Kidney (tissue), 14 donors: Measurements from ENCODE around the gene GPRIN3. TPM values are rescaled to one million over a fixed set of nuclear protein-coding genes. Genes with fewer than 3 reads are reported as not detected.

Experiments used
- DNase-seq, 5 donors: peaks; one replicate each; pipeline ENCODE4 v3.0.0-alpha.2; 2013 to 2020
- FAIRE-seq: peaks from 2 replicates; lab custom pipeline; 2012; peaks lifted over from hg19 to GRCh38; lab: Jason Lieb, UNC
- H3K27ac ChIP-seq, 2 donors: one replicate each; pipeline ENCODE4 v1.7.0; 2013; ENCODE audit warnings: low read depth in 2 of 2, low read length in 2 of 2, inconsistent platforms in 1 of 2
- H3K27me3 ChIP-seq: one replicate; pipeline ENCODE4 v1.7.1; 2013; ENCODE audit warnings: low read length, inconsistent platforms; ENCODE audit not compliant: control insufficient read depth, insufficient read depth
- H3K36me3 ChIP-seq, 3 donors: one replicate each; pipeline versions ENCODE4 v1.7.0 to v1.7.1; 2013; ENCODE audit warnings: low read length in 3 of 3, control low read depth in 1 of 3, inconsistent platforms in 1 of 3; ENCODE audit not compliant: insufficient read depth in 3 of 3, control insufficient read depth in 2 of 3
- H3K4me1 ChIP-seq, 3 donors: one replicate each; pipeline versions ENCODE4 v1.7.0 to v1.7.1; 2013; ENCODE audit warnings: low read length in 3 of 3, inconsistent platforms in 1 of 3, low read depth in 1 of 3; ENCODE audit not compliant: control insufficient read depth in 2 of 3, insufficient read depth in 2 of 3
- H3K4me3 ChIP-seq, 3 donors: one replicate each; pipeline versions ENCODE4 v1.7.0 to v1.8.1; 2013; ENCODE audit warnings: low read length in 3 of 3, control low read depth in 1 of 3, inconsistent platforms in 1 of 3
- H3K9ac ChIP-seq, 3 donors: one replicate each; pipeline versions ENCODE4 v1.7.0 to v1.7.1; 2013; ENCODE audit warnings: low read length in 3 of 3, control low read depth in 1 of 3, inconsistent platforms in 1 of 3
- H3K9me3 ChIP-seq, 3 donors: one replicate each; pipeline versions ENCODE4 v1.7.0 to v1.7.1; 2013; ENCODE audit warnings: low read length in 3 of 3, control low read depth in 1 of 3, inconsistent platforms in 1 of 3; ENCODE audit not compliant: control insufficient read depth in 2 of 3, insufficient read depth in 1 of 3
- CTCF ChIP-seq: IDR thresholded peaks from 3 replicates; pipeline ENCODE4 v1.5.1; 2012; ENCODE audit warnings: mild to moderate bottlenecking, moderate library complexity, borderline replicate concordance; ENCODE audit not compliant: insufficient read depth; ENCODE audit errors: extremely low read depth
- intact Hi-C: fragments of 100-400 bp; cut with DNase I; formaldehyde crosslinking; loops from one replicate; pipeline ENCODE4 v1.11.1; 2022
- polyA plus RNA-seq: library from polyadenylated mRNA; stranded (reverse); fragments of 350-450 nt; fragmentation: Illumina TruSeq; extraction: RNeasy Lipid Tissue Mini Kit (QIAGEN cat#74804); gene quantifications from one replicate; pipeline ENCODE4 v1.2.3, GENCODE V29; 2014; ENCODE audit warnings: low read depth, low replicate concordance; ENCODE audit not compliant: insufficient read depth
- total RNA-seq: library from RNA; stranded (reverse); fragmentation: NEBNext Ultra II Directional; extraction: Animal tissue kit (Norgen Biotek cat#: 25700); gene quantifications from one replicate; pipeline ENCODE4 v1.2.1, GENCODE V29; 2021
- donor health status: control.
- donor health status: control.
- donor health status: control.
- donor health status: control.
- donor health status: control.
- donor health status: DM: yes; HTN: yes; CAD: no.
- donor health status: Normal renal cell carcinoma (clear cell type).

The GPRIN3 gene
- total and polyA plus RNA-seq, 2 donors from 2014 or later, result 2.2 to 15.2 TPM

GRCh38 chr4:89331686-89332544 is 24.3 kb upstream of the GPRIN3 start:
- Histone ChIP-seq H3K4me1 (no peaks in the 10 kb centered on the region), H3K9ac (no peak overlapping the region), H3K36me3 (no peaks in the 10 kb centered on the region), H3K27me3 (no peaks in the 10 kb centered on the region), H3K9me3 (no peaks in the 10 kb centered on the region), H3K4me3 (no peak overlapping the region), H3K27ac (no peak overlapping the region)
- DNase-seq, result no peak
- intact Hi-C loops, result no loop called here
- TF ChIP-seq CTCF, result no peak
- no peak for FAIRE-seq

- no peak for TF ChIP-seq CTCF
- no peak overlapping the region for H3K27ac ChIP-seq
These were observed 23.6 kb upstream of the GPRIN3 start for GRCh38 chr4:89331197-89331596.

DNA sequence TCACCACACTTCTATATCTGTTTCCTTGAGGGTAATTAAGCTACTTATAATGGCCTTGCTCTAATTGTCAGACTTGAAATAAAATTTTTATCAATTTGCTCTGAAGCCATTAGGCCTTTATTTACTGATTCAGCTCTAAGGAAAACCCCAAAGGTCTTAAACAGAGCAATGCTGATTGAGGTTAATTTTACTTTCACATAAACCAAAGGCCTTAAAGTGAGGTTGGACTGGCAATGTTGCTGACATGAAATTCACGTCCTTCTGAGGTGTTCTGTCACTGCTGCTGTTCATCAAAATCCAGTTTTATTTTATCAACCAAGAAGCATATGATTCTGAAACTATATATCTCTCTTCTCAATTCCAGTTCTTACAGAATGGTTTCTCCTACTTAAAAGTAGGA is 21.7 kb upstream of the GPRIN3 start:
- Histone ChIP-seq H3K4me3 (no peak overlapping the region), H3K9me3 (no peaks in the 10 kb centered on the region), H3K27ac (no peak overlapping the region), H3K27me3 (no peaks in the 10 kb centered on the region), H3K9ac (no peak overlapping the region), H3K36me3 (no peaks in the 10 kb centered on the region), H3K4me1 (no peaks in the 10 kb centered on the region)
- no peak for TF ChIP-seq CTCF
- intact Hi-C loops, result no loop called here
- FAIRE-seq (no peak), DNase-seq (no peak)

More at GRCh38 chr4:89331197-89331596, 23.6 kb upstream of the GPRIN3 start:
- H3K4me3 ChIP-seq, result no peak overlapping the region
- FAIRE-seq (no peak), DNase-seq (no peak)
- H3K36me3 ChIP-seq, result no peaks in the 10 kb centered on the region
- no peaks in the 10 kb centered on the region for H3K4me1 ChIP-seq
- no peak overlapping the region for H3K9ac ChIP-seq
- intact Hi-C loops, result no loop called here
- H3K27me3 ChIP-seq, result no peaks in the 10 kb centered on the region
- H3K9me3 ChIP-seq, result no peaks in the 10 kb centered on the region
